AG04449 (cell line): ENCODE results near the gene LGR6.

ENCODE experiments used
- CTCF ChIA-PET: fragments of 350-600 bp; formaldehyde crosslinking; extraction: SDS; loops from one replicate; lab custom pipeline; 2021; ENCODE audit warnings: antibody characterized with exemption; lab: Yijun Ruan, JAX
- POLR2A ChIA-PET: fragments of 400-600, 350-600 bp; formaldehyde crosslinking; extraction: SDS; loops from one replicate; lab custom pipeline; 2020; ENCODE audit warnings: antibody characterized with exemption, inconsistent platforms; lab: Yijun Ruan, JAX
- DNase-seq: peaks from one replicate; pipeline ENCODE4 v3.0.0-alpha.2; 2010; ENCODE audit warnings: low read depth, low spot score
- H3K4me3 ChIP-seq: 2 replicates; pipeline ENCODE4 v1.5.1; 2011; ENCODE audit warnings: low read depth, mild to moderate bottlenecking, control low read depth, low read length
- CTCF ChIP-seq: IDR thresholded peaks from one replicate; pipeline ENCODE4 v1.5.1; 2011; ENCODE audit warnings: mild to moderate bottlenecking, moderate library complexity, low read length, control low read depth, inconsistent platforms; ENCODE audit not compliant: insufficient read depth; ENCODE audit errors: missing control alignments

LGR6 gene

GRCh38 chr1:202181586-202181985, 12.0 kb upstream of the LGR6 start:
- DNase-seq: no peak
- no peak overlapping the region for H3K4me3 ChIP-seq
- POLR2A ChIA-PET: interaction anchor here (0.5 kb wide), 1 partner anchor 539 kb away, joined by 3 read pairs; no protein-coding TSS in a partner anchor
- TF ChIP-seq CTCF: no peak
- CTCF ChIA-PET: interaction anchor here (4.4 to 12.8 kb wide), 4 partner anchors 8 to 537 kb away, joined by 35 to 479 read pairs (median 62); partner anchors contain the start of gene LGR6

GRCh38 chr1:202182040-202182877, 11.3 kb upstream of the LGR6 start:
- H3K4me3 ChIP-seq: no peak overlapping the region
- ChIA-PET CTCF (interaction anchor here (3.6 to 12.8 kb wide), 7 partner anchors 7 to 536 kb away, joined by 14 to 479 read pairs (median 52); partner anchors contain the start of gene LGR6), POLR2A (interaction anchor here (0.5 kb wide), 1 partner anchor 539 kb away, joined by 3 read pairs; no protein-coding TSS in a partner anchor)
- no peak for TF ChIP-seq CTCF
- DNase-seq: no peak

GRCh38 chr1:202184750-202185460, 8.7 kb upstream of the LGR6 start:
- POLR2A ChIA-PET: no interaction called here
- peak; percentile 12 for DNase-seq
- TF ChIP-seq CTCF: peak; percentile 94
- CTCF ChIA-PET: interaction anchor here (0.6 to 12.8 kb wide), 22 partner anchors 10 to 533 kb away, joined by 3 to 479 read pairs (median 4); partner anchors contain the start of genes LGR6 and UBE2T
- H3K4me3 ChIP-seq: no peak overlapping the region

GRCh38 chr1:202186327-202186726, 7.3 kb upstream of the LGR6 start:
- TF ChIP-seq CTCF: no peak
- POLR2A ChIA-PET: no interaction called here
- CTCF ChIA-PET: interaction anchor here (1.0 to 12.8 kb wide), 10 partner anchors 10 to 532 kb away, joined by 3 to 479 read pairs (median 8); no protein-coding TSS in a partner anchor
- no peak for DNase-seq
- no peak overlapping the region for H3K4me3 ChIP-seq

GRCh38 chr1:202187041-202187671, 6.4 kb upstream of the LGR6 start:
- H3K4me3 ChIP-seq: no peak overlapping the region
- TF ChIP-seq CTCF: no peak
- ChIA-PET CTCF (interaction anchor here (0.7 to 12.8 kb wide), 12 partner anchors 9 to 531 kb away, joined by 3 to 479 read pairs (median 22); no protein-coding TSS in a partner anchor), POLR2A (no interaction called here)
- no peak for DNase-seq
